KOPT-K1 (cell line): ENCODE data around the gene ZDHHC11B.
"Not testable (repeated sequence)": the region's sequence is repeated elsewhere in the genome, so short reads cannot be mapped to it uniquely, and the experiment has no call there.

Experiments used
- H3K27ac ChIP-seq: fragments of 200-600 bp; sonication (generic); 2 replicates; pipeline ENCODE4 v1.5.1; 2016; ENCODE audit warnings: antibody characterized with exemption, mild to moderate bottlenecking, low read depth, low read length; ENCODE audit not compliant: poor library complexity, severe bottlenecking
- H3K36me3 ChIP-seq: fragments of 200-600 bp; sonication (generic); 2 replicates; pipeline ENCODE4 v1.5.1; 2017; ENCODE audit warnings: antibody characterized with exemption, mild to moderate bottlenecking, low read length, moderate library complexity; ENCODE audit not compliant: insufficient read depth
- H3K9me3 ChIP-seq: fragments of 200-600 bp; sonication (generic); 2 replicates; pipeline ENCODE4 v1.5.1; 2017; ENCODE audit warnings: antibody characterized with exemption, low read length, mild to moderate bottlenecking; ENCODE audit not compliant: insufficient read depth, poor library complexity, severe bottlenecking

Gene ZDHHC11B

DNA sequence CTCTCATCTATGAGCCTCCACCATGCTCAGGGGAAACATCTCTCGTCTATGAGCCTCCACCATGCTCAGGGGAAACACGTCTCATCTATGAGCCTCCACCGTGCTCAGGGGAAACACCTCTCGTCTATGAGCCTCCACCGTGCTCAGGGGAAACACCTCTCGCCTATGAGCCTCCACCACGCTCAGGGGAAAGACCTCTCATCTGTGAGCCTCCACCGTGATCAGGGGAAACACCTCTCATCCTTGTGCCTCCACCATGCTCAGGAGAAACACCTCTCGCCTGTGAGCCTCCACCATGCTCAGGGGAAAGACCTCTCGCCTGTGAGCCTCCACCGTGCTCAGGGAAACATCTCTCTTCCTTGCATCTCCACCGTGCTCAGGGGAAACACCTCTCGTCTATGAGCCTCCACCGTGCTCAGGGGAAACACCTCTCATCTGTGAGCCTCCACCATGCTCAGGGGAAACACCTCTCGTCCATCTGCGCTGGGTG lies 30.3 kb downstream of the ZDHHC11B start:
- not testable (repeated sequence) for H3K36me3 ChIP-seq, H3K9me3 ChIP-seq, H3K27ac ChIP-seq

DNA sequence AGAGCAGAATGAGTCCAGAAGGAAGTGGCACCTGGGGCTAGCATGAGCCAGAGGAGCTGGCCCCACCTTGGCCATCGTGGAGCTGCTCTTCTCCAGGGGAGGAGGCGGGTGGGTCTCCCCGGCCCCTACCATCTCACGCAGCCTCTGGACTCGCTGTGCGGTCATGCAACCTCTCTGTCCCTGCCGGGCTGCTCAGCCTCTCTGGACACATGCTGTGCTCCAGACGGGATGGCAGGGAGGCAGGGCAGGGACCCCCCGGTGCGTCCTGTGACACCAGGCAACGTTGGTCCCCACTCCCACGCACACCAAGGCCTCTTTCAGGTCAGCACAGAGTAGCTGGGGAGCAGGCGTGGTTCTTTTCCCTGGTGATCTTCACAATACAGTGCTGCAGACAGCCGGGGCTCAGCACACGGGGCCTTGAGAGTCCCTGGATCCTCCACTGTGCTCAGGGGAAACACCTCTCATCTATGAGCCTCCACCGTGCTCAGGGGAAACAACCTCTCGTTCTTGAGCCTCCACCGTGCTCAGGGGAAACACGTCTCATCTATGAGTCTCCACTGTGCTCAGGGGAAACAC lies 30.9 kb downstream of the ZDHHC11B start:
- not testable (repeated sequence) for H3K9me3 ChIP-seq, H3K36me3 ChIP-seq, H3K27ac ChIP-seq

- not testable (repeated sequence) for H3K36me3 ChIP-seq, H3K9me3 ChIP-seq, H3K27ac ChIP-seq
Observed at GRCh38 chr5:752532-753115, 31.9 kb downstream of the ZDHHC11B start.

DNA sequence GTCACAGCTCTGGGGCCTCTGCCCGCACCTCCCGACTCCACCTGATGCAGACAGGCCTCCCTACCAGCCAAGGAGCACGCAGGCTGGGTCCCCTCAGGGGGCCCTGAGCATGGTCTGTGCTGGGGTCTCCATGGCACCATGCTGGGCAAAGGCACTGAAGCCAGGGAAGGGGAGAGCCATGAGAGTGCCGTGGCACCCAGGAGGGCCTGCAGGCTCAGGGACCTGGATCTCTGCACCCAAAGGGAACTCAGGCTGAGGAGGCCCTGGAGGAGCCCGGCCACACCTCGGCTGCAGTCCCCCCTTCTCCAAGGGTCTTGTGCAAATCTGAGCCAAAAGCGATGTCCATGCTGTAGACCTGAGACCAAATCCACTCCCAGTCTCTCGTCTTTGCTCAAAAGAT lies 32.5 kb downstream of the ZDHHC11B start:
- not testable (repeated sequence) for H3K36me3 ChIP-seq, H3K27ac ChIP-seq, H3K9me3 ChIP-seq

- H3K9me3 ChIP-seq: no peaks in the 10 kb centered on the region
- H3K36me3 ChIP-seq: no peaks in the 10 kb centered on the region
Observed at GRCh38 chr5:751496-751895, 33.0 kb downstream of the ZDHHC11B start.

DNA sequence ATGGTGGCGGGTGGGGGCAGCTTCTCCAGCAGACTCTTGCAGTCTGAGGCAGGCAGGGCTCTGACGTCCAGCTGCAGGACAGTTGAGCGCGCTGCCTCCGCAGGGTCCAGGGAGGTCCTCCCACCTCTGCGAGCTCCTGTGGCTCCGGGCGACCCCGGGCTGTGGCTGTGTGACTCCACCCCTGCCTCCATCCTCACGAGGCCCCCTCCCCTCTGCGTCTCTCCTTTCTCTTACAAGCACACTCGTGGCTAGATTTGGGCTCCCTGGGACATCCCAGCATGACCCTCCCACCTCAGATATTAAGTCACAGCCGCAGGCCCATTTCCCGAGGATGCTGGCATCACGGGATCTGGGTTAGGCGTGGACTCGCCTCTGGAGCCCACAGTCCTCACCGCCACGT lies 34.3 kb downstream of the ZDHHC11B start:
- H3K27ac ChIP-seq, H3K36me3 ChIP-seq, H3K9me3 ChIP-seq: not testable (repeated sequence)

More at GRCh38 chr5:751496-751895, 33.0 kb downstream of the ZDHHC11B start:
- H3K27ac ChIP-seq: no peak overlapping the region

GRCh38 chr5:749101-749670 lies 35.3 kb downstream of the ZDHHC11B start:
- Histone ChIP-seq H3K9me3 (no peaks in the 10 kb centered on the region), H3K36me3 (no peaks in the 10 kb centered on the region), H3K27ac (no peak overlapping the region)

- not testable (repeated sequence) for H3K36me3 ChIP-seq, H3K27ac ChIP-seq, H3K9me3 ChIP-seq
Observed at GRCh38 chr5:748011-748980, 36.2 kb downstream of the ZDHHC11B start.

GRCh38 chr5:747303-747844 lies 37.2 kb downstream of the ZDHHC11B start:
- not testable (repeated sequence) for H3K9me3 ChIP-seq, H3K36me3 ChIP-seq, H3K27ac ChIP-seq

DNA sequence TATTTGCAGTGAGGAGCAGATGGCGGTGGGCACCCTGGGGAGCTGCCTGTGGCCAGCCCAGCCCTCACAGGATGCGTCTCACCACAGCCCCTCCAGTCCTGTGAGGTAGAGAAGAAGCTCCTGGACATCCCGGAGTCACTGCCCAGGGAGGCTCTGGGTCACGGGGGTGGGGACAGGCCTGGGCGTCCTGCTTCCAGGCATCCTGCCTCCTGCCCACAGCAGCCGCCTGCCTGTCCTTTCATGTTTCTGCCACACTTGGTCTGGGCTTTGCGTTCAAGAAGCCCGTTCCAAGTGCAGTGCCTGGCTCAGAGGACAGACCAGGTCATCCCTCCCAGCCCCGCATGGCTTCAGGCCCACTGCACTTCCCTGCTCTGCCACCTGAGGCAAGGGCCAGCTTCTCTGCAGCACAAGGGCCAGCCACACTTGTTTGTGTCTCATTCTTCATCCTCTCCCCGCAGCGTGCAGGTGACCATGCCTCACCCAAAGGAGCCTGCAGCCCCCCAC lies 38.2 kb downstream of the ZDHHC11B start:
- H3K36me3 ChIP-seq: no peaks in the 10 kb centered on the region
- H3K9me3 ChIP-seq: no peaks in the 10 kb centered on the region

DNA sequence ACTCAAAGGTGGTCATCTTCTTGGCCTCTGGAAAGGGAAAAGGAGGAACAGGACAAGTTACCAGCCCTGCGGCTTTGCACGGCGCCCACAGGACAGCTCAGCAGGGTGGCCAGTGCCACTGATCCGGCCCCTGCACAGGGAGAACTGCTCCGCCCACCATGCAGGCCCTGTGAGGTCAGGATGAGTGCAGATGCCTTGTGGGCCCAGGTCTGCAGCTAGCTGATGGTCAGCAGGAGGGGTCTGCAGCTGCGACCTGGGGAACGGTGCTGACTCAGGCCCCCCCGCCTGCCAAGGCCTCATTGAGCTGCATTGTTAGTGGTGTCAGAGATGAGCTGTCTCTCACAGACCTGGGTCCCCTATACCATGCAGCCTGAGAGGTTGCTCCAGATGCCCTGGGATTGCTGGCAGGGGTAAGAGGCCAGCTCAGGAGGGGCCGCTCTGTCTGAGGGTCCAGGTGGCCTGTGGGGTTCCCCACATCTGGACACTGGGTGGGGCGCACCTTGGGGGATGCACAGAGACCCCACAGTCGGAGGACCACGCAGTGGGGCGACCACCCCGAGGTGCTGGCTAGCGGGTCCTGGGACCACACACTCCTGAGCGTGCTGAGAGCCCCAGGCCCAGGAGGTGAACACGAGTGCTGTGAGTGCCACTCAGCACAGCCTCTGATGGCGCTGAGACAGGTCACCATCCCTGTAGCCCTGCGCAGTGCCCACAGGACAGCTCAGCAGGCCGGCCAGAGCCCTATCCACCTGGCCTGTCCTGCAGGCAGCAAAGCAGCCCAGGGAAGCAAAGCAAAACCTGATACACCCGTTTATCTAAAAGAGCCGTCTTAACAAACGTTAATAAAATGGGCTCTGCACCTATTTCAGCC lies 39.0 kb downstream of the ZDHHC11B start:
- not testable (repeated sequence) for H3K9me3 ChIP-seq, H3K27ac ChIP-seq, H3K36me3 ChIP-seq

More for the DNA sequence above, 38.2 kb downstream of the ZDHHC11B start:
- H3K27ac ChIP-seq: no peak overlapping the region

- not testable (repeated sequence) for H3K9me3 ChIP-seq, H3K36me3 ChIP-seq, H3K27ac ChIP-seq
Observed at GRCh38 chr5:743696-744404, 40.7 kb downstream of the ZDHHC11B start.

- not testable (repeated sequence) for H3K9me3 ChIP-seq, H3K27ac ChIP-seq, H3K36me3 ChIP-seq
Observed at GRCh38 chr5:742276-742675, 42.3 kb downstream of the ZDHHC11B start.

- H3K36me3 ChIP-seq, H3K27ac ChIP-seq, H3K9me3 ChIP-seq: not testable (repeated sequence)
Observed at GRCh38 chr5:734145-734544, 50.4 kb downstream of the ZDHHC11B start.
